Measurements from ENCODE around the gene HOXC13. TPM values are rescaled to one million over a fixed set of nuclear protein-coding genes. Genes with fewer than 3 reads are reported as not detected.

Gene HOXC13
- total RNA-seq, 3 donors from 2014 or later (not counting 1 experiment from before 2014, with no cell fraction given), result not detected

- Mint-ChIP-seq H3K4me3 (no peak overlapping the region), H3K27ac (peak overlapping the region in 1 of 2 donors; percentile 75), H3K27me3 (ENCODE audit: low read depth in 2 of 2) (peaks cover 67 to 76% of the 10 kb centered on the region in 2 donors), H3K36me3 (no peaks in the 10 kb centered on the region), H3K4me1 (peaks cover 9 to 10% of the 10 kb centered on the region in 2 donors), H3K9me3 (no peaks in the 10 kb centered on the region)
- ATAC-seq, result no peak
- no peak overlapping the region for H3K27ac ChIP-seq (ENCODE audit: low read length)
- intact Hi-C loops (cut with micrococcal nuclease), result no loop called here
- no peak for TF ChIP-seq CTCF (IDR thresholded peaks at IDR 0.05)
- H3K27me3 ChIP-seq (ENCODE audit: control insufficient read depth, insufficient read depth, low read length), result peaks cover 83% of the 10 kb centered on the region
- H3K36me3 ChIP-seq (ENCODE audit: control insufficient read depth, insufficient read depth, low read length), result no peaks in the 10 kb centered on the region
- no peak overlapping the region for H3K4me3 ChIP-seq (ENCODE audit: low read length)
- DNase-seq, result no peak
- peaks cover 5% of the 10 kb centered on the region for H3K9me3 ChIP-seq (ENCODE audit: control insufficient read depth, insufficient read depth, low read length)
- 5% methylated on average over 47 of the region's 47 CpGs for WGBS (ENCODE audit: insufficient coverage)
- peaks cover 25% of the 10 kb centered on the region for H3K4me1 ChIP-seq (ENCODE audit: control insufficient read depth, insufficient read depth, low read length)
Observed at GRCh38 chr12:53951577-53952334, 13.1 kb downstream of the HOXC13 start.

GRCh38 chr12:53952335-53952694 is 13.7 kb downstream of the HOXC13 start:
- H3K36me3 Mint-ChIP-seq, result no peaks in the 10 kb centered on the region

GRCh38 chr12:53952871-53953734 is 14.5 kb downstream of the HOXC13 start:
- H3K36me3 ChIP-seq (ENCODE audit: control insufficient read depth, insufficient read depth, low read length), result no peaks in the 10 kb centered on the region
- H3K27ac ChIP-seq (ENCODE audit: low read length), result no peak overlapping the region
- no peak overlapping the region for H3K4me3 ChIP-seq (ENCODE audit: low read length)
- peaks cover 12 to 14% of the 10 kb centered on the region in 2 donors for H3K4me1 Mint-ChIP-seq
- H3K27ac Mint-ChIP-seq, result peak overlapping the region in 1 of 2 donors; percentile 75
- no peak for DNase-seq
- H3K27me3 ChIP-seq (ENCODE audit: control insufficient read depth, insufficient read depth, low read length), result peaks cover 85% of the 10 kb centered on the region
- ATAC-seq, result no peak
- peaks cover 5% of the 10 kb centered on the region for H3K9me3 ChIP-seq (ENCODE audit: control insufficient read depth, insufficient read depth, low read length)
- H3K27me3 Mint-ChIP-seq (ENCODE audit: low read depth in 2 of 2), result peaks cover 69 to 82% of the 10 kb centered on the region in 2 donors
- peak overlapping the region; percentile 42 for H3K4me3 Mint-ChIP-seq
- WGBS (ENCODE audit: insufficient coverage), result 8% methylated on average over 34 of the region's 38 CpGs
- intact Hi-C loops (cut with micrococcal nuclease), result no loop called here
- H3K9me3 Mint-ChIP-seq, result no peaks in the 10 kb centered on the region
- TF ChIP-seq CTCF (IDR thresholded peaks at IDR 0.05), result no peak
- H3K4me1 ChIP-seq (ENCODE audit: control insufficient read depth, insufficient read depth, low read length), result peaks cover 32% of the 10 kb centered on the region
- no peaks in the 10 kb centered on the region for H3K36me3 Mint-ChIP-seq

More at GRCh38 chr12:53952335-53952694, 13.7 kb downstream of the HOXC13 start:
- Mint-ChIP-seq H3K27ac (peak overlapping the region in 1 of 2 donors; percentile 75), H3K9me3 (no peaks in the 10 kb centered on the region), H3K27me3 (ENCODE audit: low read depth in 2 of 2) (peaks cover 68 to 80% of the 10 kb centered on the region in 2 donors), H3K4me1 (peaks cover 12 to 14% of the 10 kb centered on the region in 2 donors), H3K4me3 (no peak overlapping the region)
- H3K4me3 ChIP-seq (ENCODE audit: low read length), result no peak overlapping the region
- intact Hi-C loops (cut with micrococcal nuclease), result no loop called here
- WGBS (ENCODE audit: insufficient coverage), result 4% methylated on average over 13 of the region's 13 CpGs
- peaks cover 84% of the 10 kb centered on the region for H3K27me3 ChIP-seq (ENCODE audit: control insufficient read depth, insufficient read depth, low read length)
- H3K27ac ChIP-seq (ENCODE audit: low read length), result no peak overlapping the region
- TF ChIP-seq CTCF (IDR thresholded peaks at IDR 0.05), result no peak
- H3K9me3 ChIP-seq (ENCODE audit: control insufficient read depth, insufficient read depth, low read length), result peaks cover 5% of the 10 kb centered on the region
- H3K4me1 ChIP-seq (ENCODE audit: control insufficient read depth, insufficient read depth, low read length), result peaks cover 31% of the 10 kb centered on the region
- H3K36me3 ChIP-seq (ENCODE audit: control insufficient read depth, insufficient read depth, low read length), result no peaks in the 10 kb centered on the region
- ATAC-seq (no peak), DNase-seq (no peak)

Measured in natural killer cell (primary cell).